OCI-LY7 (cell line): ENCODE results near the gene RPL12.

Experiments used
- EZH2phosphoT487 ChIP-seq: fragments of 200-600 bp; sonication (generic); IDR thresholded peaks from 2 replicates; pipeline ENCODE4 v1.6.1; 2018; ENCODE audit warnings: low read depth, borderline replicate concordance, mild to moderate bottlenecking, mixed run types, antibody characterized with exemption, low read length, moderate library complexity, mixed read lengths
- TF ChIP-seq, protein P1 (sequence below): fragments of 200-600 bp; sonication (generic); conservative IDR thresholded peaks from 2 replicates; pipeline ENCODE4 v1.5.1; 2014; ENCODE audit warnings: mild to moderate bottlenecking, antibody characterized with exemption, low read length, moderate library complexity, mixed read lengths

DNA sequence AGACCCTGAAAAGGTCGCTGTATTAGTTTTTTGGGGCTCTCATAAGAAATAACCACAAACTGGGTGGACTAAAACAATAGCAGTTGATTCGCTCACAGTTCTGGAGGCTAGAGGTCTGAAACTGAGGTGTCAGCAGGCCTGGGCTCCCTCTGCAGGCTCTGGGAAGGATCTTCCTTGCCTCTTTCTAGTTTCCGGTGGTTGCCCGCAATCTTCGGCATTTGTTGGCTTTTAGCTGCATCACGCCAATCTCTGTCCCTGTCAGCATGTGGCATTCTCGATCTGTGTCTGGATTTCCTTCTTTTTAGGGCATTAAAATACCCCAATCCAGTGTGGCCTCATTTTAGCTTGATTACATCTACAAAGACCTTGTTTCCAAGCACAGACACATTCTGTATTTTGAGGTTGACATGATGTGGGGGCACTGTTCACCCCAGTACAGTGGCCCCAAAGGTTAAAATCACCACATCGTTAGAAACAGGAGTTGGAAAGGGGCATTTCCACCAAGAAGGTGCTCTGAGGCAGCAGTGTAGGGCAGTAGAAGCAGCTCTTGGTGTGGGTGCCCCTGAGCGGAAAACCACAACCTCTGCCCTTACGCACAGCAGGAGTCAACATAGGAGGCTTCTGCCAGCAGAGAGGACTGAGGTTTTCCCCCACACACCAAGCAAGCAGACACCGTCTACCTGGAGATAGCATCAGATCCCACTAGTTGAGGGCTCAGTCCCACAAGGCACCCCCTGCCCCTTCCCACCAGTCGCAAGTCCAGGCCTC, 13.5 kb downstream of the RPL12 start:
- TF ChIP-seq, protein P1, sequence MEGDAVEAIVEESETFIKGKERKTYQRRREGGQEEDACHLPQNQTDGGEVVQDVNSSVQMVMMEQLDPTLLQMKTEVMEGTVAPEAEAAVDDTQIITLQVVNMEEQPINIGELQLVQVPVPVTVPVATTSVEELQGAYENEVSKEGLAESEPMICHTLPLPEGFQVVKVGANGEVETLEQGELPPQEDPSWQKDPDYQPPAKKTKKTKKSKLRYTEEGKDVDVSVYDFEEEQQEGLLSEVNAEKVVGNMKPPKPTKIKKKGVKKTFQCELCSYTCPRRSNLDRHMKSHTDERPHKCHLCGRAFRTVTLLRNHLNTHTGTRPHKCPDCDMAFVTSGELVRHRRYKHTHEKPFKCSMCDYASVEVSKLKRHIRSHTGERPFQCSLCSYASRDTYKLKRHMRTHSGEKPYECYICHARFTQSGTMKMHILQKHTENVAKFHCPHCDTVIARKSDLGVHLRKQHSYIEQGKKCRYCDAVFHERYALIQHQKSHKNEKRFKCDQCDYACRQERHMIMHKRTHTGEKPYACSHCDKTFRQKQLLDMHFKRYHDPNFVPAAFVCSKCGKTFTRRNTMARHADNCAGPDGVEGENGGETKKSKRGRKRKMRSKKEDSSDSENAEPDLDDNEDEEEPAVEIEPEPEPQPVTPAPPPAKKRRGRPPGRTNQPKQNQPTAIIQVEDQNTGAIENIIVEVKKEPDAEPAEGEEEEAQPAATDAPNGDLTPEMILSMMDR = no peak
- TF ChIP-seq EZH2phosphoT487 = no peak
